Lower lobe of right lung (tissue), 2 donors: Measurements from ENCODE around the gene HLA-DRA. TPM values are rescaled to one million over a fixed set of nuclear protein-coding genes. Genes with fewer than 3 reads are reported as not detected.

Experiments used
- ATAC-seq, 2 donors: fragments of 200-7000 bp; cut with Tn5 transposase; one replicate each; pipeline ENCODE4 v1.9.1; 2020 to 2022; ENCODE audit warnings: mild to moderate bottlenecking in 2 of 2, moderate library complexity in 2 of 2
- DNase-seq: peaks from one replicate; pipeline ENCODE4 v3.0.0-alpha.2; 2020
- H3K27ac ChIP-seq: fragments of 200-600 bp; one replicate; pipeline ENCODE4 v1.8.0; 2022
- H3K27me3 ChIP-seq: fragments of 200-600 bp; one replicate; pipeline ENCODE4 v1.8.0; 2022; ENCODE audit warnings: low read depth
- H3K36me3 ChIP-seq: fragments of 200-600 bp; one replicate; pipeline ENCODE4 v1.8.0; 2022; ENCODE audit warnings: mild to moderate bottlenecking
- H3K4me1 ChIP-seq: fragments of 200-600 bp; one replicate; pipeline ENCODE4 v1.8.0; 2022
- H3K4me3 ChIP-seq: fragments of 200-600 bp; one replicate; pipeline ENCODE4 v1.8.0; 2022; ENCODE audit warnings: mild to moderate bottlenecking
- H3K9me3 ChIP-seq: fragments of 200-600 bp; one replicate; pipeline ENCODE4 v1.8.0; 2022
- CTCF ChIP-seq: fragments of 200-600 bp; IDR thresholded peaks from one replicate; pipeline ENCODE4 v1.8.0; 2022; ENCODE audit warnings: antibody characterized with exemption, mild to moderate bottlenecking
- intact Hi-C: fragments of 100-400 bp; cut with DNase I; formaldehyde crosslinking; loops from one replicate; pipeline ENCODE4 v1.11.0; 2022
- total RNA-seq: library from RNA; stranded (reverse); fragmentation: NEBNext Ultra II Directional; extraction: Animal tissue kit (Norgen Biotek cat#: 25700); gene quantifications from one replicate; pipeline ENCODE4 v1.2.1, GENCODE V29; 2021
- donor health status: DM: no; HTN: yes; CAD: no; lungs with severe emphysema.

HLA-DRA gene
- total RNA-seq, 1 donor from 2014 or later, result 2,056 TPM

- no peaks in the 10 kb centered on the region for H3K4me1 ChIP-seq
- no peak overlapping the region for H3K27ac ChIP-seq
- intact Hi-C loops, result no loop called here
- H3K36me3 ChIP-seq, result no peaks in the 10 kb centered on the region
- no peak overlapping the region for H3K4me3 ChIP-seq
- H3K27me3 ChIP-seq, result peaks cover 7% of the 10 kb centered on the region
- TF ChIP-seq CTCF, result no peak
- DNase-seq, result no peak
- no peak for ATAC-seq
- H3K9me3 ChIP-seq, result no peaks in the 10 kb centered on the region
Measured at GRCh38 chr6:32424589-32425300, 14.9 kb upstream of the HLA-DRA start.

GRCh38 chr6:32426338-32426737 lies 13.3 kb upstream of the HLA-DRA start:
- Histone ChIP-seq H3K4me3 (no peak overlapping the region), H3K27ac (no peak overlapping the region), H3K4me1 (no peaks in the 10 kb centered on the region), H3K9me3 (no peaks in the 10 kb centered on the region), H3K27me3 (no peaks in the 10 kb centered on the region), H3K36me3 (no peaks in the 10 kb centered on the region)
- no peak for ATAC-seq
- intact Hi-C loops, result no loop called here
- no peak for TF ChIP-seq CTCF
- no peak for DNase-seq

GRCh38 chr6:32427218-32427617 lies 12.5 kb upstream of the HLA-DRA start:
- Histone ChIP-seq H3K27ac (no peak overlapping the region), H3K4me3 (no peak overlapping the region), H3K9me3 (no peaks in the 10 kb centered on the region), H3K4me1 (no peaks in the 10 kb centered on the region), H3K27me3 (no peaks in the 10 kb centered on the region), H3K36me3 (no peaks in the 10 kb centered on the region)
- intact Hi-C loops, result no loop called here
- no peak for TF ChIP-seq CTCF
- DNase-seq, result no peak
- no peak for ATAC-seq

GRCh38 chr6:32427934-32428474 lies 11.7 kb upstream of the HLA-DRA start:
- H3K4me3 ChIP-seq, result no peak overlapping the region
- peak in 1 of 2 donors; percentile 66 for ATAC-seq
- no peaks in the 10 kb centered on the region for H3K4me1 ChIP-seq
- TF ChIP-seq CTCF, result no peak
- no peaks in the 10 kb centered on the region for H3K9me3 ChIP-seq
- no peak for DNase-seq
- intact Hi-C loops, result no loop called here
- no peaks in the 10 kb centered on the region for H3K36me3 ChIP-seq
- no peak overlapping the region for H3K27ac ChIP-seq
- H3K27me3 ChIP-seq, result no peaks in the 10 kb centered on the region

GRCh38 chr6:32430179-32430578 lies 9.5 kb upstream of the HLA-DRA start:
- intact Hi-C loops, result loop anchor here (10.0 kb wide), 1 partner anchor 265 kb away; no protein-coding TSS in a partner anchor
- no peak for TF ChIP-seq CTCF
- Histone ChIP-seq H3K27ac (no peak overlapping the region), H3K4me1 (no peaks in the 10 kb centered on the region), H3K36me3 (no peaks in the 10 kb centered on the region), H3K27me3 (no peaks in the 10 kb centered on the region), H3K4me3 (no peak overlapping the region), H3K9me3 (no peaks in the 10 kb centered on the region)
- no peak for ATAC-seq
- DNase-seq, result no peak
